IPS DF 4.7 (cell line): ENCODE results near the gene PRSS22.

Source experiments
- DNase-seq: peaks from one replicate; pipeline ENCODE4 v3.0.0-alpha.2; 2013; ENCODE audit warnings: low spot score; ENCODE audit errors: extremely low read depth

PRSS22 gene

DNA sequence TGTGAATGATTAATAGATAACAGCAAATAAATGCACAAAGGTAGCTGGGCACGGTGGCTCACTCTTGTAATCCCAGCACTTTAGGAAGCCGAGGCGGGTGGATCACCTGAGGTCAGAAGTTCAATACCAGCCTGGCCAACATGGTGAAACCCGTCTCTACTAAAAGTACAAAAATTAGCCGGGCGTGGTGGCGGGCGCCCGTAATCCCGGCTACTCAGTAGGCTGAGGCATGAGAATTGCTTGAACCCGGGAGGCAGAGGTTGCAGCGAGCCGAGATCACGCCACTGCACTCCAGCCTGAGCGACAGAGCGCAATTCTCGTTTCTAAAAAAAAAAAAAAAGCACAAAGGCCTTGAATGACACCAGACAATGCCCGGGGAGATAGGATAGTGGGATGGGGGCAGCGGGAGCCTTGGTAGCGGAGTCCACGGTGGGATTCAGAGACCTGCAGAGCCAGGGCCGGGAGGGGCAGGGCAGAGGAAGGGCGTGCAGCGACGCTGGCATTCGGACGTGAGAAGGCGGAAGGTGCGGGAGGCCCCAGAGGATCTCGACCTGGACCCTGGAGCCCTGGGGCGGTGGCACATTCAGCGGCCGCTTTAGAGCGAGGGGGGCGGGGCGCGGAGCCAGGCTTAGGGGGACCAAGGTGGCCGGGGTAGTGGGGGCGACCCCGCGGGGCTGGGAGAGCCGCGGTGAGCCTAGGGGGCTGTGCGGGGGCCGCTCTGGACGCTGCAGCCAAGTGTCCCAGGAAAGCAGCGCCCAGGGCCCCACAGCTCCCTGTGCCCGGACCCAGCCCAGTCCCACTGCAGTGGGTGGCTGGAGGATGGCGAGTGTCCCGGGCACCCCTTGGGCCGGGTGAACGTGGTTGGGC, 24.0 kb upstream of the PRSS22 start:
- no peak for DNase-seq

DNA sequence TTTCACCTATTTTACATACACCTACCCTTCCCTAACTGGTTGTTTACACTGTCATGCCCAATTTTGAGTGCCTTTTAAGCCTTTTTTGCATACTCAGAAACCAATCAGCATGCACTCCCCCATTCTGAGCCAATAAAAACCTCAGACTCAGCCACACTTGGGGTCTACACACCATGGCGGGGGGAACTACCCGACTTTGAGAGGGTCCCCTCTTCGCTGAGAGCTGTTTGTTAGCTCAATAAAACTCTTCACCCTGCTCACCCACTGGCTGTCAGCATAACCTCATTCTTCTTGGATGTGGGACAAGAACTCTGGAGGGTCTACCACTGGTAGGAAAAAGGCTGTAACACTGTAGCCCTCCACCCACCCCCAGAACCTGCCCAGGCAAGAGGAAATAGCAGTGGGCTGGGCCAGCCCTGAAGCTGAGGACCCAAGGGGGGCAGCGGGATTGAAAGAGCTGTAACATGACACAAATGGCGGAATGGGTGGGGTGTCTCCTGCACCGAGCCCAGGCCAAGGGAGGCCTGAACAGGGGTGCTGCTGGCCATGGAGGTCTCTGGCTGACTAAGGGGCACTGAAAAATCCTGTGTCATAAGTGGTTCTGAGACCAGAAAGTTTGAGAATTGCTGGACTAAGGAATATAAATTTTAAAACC, 22.0 kb upstream of the PRSS22 start:
- DNase-seq, result no peak

DNA sequence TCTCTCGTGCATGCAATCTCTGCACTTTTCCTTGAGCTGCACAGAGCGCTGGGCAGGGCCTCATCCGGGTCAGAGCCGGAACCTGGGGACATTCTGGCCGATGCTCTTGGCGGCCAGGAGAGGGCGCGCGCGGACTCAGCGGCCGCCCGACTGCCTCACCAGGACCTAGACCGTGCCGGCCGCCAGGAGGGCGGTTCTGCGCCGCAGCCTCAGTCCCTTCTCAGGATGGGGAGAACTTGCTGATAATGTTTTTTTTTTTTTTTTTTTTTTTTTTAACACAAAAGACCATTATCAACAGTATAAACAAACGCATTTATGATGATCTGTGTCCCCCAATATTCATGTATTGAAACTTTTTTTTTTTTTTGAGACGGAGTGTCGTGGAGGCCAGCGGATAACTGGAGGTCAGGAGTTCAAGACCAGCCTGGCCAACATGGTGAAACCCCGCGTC, 17.0 kb upstream of the PRSS22 start:
- DNase-seq, result peak; percentile 19

DNA sequence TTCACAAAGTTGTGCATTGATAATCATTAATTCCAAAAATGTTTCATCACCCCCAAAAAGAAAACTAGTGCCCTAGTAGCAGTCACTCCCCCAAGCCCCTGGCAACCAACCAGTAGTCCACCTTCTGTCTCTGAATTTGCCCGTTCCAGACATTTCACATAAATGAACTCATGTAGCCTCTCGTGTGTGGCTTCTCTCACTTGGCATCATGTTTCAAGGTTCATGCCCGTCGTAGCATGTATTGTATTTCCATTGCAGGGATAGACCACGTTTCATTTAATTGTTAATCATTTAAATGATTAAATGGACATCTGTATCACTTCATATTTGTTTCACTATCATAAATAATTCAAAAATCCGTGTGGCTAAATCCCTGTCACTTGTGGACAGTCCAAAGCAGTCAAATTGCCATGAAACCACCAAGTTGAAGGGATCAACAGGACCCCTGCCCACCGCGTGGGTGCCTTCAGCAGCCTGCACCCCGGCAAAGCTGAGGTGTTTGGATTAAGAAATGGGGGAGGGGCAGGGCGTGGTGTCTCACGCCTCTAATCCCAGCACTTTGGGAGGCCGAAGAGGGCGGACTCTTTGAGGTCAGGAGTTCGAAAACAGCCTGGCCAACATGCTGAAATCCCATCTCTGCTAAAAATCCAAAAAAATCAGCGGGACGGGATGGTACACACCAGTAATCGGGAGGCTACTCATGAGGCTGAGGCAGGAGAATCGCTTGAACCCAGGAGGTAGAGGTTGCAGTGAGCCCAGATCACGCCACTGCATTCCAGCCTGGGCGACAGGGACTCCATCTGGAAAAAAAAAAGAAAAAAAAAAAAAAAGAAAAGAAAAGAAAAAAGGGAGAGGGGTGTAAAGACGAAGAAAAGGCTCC, 16.3 kb upstream of the PRSS22 start:
- DNase-seq, result no peak

DNA sequence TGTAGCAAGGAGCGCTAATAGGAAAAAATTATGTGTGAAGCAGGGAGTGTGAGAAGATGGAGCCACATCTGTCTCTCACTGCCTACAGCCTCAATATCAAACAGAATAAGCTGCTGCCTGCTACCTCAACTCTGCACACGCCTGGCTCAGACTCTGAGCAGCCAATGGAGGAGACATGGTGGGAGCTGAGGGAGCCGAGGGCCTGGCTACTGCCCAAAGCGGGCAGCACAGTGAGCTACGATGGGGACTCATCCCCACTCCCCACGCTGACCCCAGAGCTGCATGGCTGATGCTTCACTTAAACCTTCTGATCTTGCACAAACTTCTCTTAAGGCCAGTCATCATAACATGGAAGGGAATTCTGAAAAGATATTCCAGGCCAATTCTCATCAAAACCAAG, 14.0 kb upstream of the PRSS22 start:
- DNase-seq, result no peak

DNA sequence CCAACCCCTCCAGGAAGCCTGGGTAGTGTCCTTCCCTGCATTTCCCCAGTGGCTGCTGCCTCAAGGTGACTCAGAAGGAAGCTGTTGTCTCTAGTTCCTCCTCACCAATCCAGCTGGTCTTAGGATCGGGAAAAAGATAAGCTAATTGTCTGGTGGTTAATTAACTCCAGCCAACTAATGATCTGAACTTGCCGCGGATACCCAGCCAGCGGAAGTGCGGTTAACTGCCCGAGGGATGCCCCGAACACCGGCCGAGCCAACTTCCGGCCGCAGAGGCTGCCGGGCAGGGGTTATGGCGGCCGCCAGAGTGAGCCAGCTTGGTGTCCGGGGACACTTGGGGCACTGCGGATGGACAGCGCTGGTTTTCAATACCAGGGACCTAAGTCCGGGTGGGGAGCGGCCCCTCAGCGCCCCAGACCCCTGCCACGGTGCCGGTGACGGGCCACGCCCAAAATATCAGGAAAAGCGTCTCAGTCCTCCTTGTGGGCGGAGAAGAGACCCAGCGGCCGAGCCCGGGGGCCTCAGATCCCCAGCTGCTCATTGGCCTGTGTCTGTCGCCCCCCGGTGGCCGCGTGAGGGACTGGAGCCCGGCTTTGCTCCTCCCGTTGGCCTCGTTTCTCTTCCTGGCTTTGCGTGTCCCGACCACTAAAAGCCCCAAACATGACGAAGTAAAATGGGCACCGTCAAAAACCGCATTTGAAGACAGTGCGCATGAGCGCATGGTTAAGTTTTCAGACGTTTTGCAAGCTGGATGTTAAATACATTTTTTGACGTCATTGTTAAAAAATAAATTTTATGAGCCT, 10.2 kb upstream of the PRSS22 start:
- DNase-seq, result peak; percentile 46

DNA sequence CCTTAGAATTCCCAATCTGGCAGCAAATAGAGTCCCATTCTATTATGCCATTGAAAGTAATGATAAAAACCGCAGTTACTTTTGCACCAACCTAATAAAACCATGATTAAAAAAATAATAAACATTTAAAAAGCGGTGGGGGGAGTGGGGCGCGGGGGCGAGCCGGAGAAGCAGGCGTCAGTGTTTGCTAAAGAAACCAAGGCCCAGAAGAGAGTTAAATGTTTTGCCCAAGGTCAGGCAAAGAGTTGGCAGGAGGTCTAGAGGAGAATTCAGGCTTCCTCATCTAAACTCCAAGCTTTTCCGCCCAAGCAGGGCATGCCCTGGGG, 9.7 kb upstream of the PRSS22 start:
- DNase-seq, result no peak

DNA sequence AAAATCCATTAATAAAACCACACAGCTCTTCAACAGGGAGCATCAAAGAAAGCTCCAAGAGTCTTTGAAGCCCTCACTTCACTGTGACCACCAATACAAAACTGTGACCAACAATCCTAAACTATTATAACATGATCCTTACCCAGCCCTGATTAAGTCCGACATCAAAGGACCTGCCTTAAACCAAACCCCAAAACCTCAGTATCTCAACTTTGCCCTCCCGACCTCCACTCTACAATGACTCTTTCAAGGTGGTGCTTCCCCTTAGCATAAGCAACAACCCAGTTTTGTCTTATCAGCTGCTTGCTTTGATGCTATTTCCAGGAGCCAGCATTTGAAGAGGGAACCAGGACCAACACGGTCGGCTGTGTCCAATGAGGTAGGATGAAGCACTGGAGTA, 8.5 kb upstream of the PRSS22 start:
- DNase-seq, result no peak

DNA sequence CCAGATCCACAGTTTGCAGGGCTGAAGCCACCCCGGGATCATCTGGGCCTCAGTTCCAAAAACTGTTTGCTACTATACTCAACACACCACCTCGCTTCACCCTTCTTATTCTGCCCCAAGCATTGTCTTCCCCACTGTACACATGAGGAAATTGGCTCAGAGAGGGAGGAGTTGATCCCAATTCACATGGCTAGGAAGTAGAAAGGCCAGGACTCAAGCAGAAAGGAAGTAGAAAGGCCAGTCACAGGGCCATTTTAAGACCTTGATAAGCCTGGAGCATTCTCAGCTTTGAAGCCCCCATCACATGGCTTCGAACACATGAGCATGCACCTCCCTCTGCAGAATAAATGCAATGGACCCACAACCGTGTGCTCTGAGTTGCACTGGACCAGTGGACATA, 7.7 kb upstream of the PRSS22 start:
- DNase-seq, result no peak

DNA sequence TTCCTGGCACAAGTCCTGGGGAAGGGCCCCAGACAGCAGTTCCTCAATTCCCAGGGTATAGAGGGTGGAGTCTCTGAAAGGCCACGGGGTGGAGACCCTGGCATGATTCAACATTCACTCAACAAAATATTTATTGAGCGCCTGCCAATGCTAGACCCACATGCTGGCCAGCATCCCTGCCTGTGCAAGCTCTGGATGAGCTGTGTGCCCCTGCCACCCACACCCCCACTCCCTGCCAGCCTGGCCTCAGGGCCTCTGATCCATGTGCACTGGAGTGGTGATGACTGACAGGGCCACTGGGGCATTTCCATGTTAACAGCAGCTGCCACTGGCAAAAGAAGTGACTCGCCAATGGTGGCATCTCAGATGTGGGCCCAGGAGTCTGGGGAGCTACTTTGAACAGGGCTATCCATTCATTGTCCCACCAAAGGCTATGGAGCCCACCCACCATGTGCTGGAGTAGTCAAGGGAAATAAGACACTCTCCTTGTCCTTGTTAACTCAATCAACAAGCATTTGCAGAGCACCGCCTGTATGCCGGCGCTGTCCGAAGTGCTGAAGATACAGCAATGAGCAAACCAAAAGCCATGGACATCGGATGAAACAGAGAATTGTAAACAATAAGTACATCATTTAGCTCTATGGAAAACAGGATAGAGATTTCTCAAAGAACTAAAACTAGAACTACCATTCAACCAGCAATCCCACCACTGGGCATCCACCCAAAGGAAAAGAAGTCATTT, 3.0 kb upstream of the PRSS22 start:
- DNase-seq, result no peak

DNA sequence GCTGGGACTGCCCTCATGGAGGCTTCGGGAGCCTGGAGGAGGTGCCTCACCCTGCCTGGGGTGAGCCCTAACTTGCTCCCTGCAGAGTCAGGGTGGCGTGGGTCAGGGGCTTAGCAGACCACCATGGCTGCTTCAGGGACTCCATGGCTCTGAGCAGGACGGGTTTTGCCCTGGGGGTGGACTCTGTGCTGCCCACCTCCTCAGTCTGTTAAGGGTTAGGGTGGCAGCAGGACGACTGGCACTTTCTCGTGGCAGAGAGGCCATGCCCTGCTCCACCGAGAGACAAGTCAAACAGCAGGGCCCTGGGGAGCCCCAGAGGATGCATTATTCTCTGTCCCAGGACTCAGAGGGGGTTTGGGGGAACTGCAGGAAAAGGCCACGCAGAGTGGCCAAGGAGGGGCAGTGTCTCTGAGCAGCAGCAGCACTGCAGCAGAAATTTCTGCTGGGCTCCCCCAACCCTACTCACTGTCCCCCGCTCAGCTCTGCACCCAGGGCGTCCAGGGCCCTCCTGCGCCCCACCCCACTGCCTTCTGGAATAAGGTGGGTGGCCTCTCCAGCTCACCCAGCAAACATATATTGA, 1.8 kb upstream of the PRSS22 start:
- no peak for DNase-seq

DNA sequence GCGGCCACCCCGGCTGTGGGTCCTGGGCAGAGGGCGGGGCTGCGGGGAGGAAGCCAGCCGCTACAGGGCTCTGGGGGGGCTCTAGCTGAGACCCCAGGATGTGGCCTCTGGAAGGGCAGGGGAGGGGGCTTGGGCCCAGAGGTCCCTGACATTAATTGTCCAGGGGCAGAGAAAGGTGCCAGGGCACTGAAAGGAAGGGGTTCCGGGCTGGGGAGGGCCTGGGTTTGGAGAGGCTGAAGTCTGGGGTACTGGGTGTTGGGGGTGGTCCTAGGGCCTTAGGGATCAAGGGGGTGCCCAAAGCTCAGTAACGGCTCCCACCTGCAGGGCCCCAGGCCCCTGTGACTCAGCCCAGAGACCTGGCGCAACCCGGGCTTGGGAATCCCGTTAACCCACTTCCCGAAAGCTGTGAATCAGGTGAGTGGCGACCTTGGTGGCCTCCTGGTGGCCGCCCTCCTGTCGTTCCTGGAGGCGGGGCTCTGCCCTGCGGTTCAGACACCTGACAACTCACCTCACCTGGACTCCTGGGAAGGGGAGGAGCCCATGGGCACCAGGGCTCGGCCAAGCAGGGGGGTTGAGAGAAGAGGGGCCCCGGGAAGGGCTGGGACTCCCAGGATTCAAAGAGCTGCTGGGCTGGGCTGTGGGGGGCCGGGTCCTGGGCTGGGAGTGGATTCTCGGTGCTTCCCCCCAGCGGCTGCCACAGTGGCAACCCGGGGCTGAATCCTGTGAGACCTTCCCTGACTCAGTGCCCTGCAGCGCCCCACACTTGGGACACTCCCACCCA, 465 bp upstream of the PRSS22 start:
- no peak for DNase-seq

DNA sequence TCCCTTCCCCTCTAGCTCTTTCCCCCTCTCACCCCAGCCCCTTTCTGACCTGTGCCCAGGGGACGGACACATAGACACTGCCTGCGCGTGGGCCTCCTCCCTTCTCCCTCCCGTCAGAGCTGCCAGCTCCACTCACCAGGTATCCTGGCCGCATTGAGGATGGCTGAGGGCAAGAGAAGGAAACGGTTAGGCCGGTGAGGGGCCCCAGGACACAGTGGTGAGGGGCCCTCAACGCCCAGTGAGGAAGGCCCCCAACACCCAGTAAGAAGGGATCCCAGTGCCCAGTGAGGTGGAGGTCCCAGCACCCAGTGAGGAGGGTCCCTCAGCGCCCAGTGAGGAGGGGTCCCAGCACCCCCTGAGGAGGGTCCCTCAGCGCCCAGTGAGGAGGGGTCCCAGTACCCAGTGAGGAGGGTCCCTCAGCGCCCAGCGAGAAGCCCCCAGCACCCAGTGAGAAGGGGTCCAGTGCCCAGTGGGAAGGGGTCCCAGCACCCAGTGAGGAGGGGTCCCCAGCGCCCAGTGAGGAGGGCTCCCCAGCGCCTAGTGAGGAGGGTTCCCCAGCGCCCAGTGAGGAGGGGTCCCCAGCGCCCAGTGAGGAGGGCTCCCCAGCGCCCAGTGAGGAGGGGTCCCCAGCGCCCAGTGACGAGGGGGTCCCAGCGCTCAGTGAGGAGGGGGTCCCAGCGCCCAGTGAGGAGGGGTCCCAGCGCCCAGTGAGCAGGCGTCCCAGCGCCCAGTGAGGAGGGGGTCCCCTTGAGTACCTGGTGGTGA, 1.1 kb downstream of the PRSS22 start:
- no peak for DNase-seq

DNA sequence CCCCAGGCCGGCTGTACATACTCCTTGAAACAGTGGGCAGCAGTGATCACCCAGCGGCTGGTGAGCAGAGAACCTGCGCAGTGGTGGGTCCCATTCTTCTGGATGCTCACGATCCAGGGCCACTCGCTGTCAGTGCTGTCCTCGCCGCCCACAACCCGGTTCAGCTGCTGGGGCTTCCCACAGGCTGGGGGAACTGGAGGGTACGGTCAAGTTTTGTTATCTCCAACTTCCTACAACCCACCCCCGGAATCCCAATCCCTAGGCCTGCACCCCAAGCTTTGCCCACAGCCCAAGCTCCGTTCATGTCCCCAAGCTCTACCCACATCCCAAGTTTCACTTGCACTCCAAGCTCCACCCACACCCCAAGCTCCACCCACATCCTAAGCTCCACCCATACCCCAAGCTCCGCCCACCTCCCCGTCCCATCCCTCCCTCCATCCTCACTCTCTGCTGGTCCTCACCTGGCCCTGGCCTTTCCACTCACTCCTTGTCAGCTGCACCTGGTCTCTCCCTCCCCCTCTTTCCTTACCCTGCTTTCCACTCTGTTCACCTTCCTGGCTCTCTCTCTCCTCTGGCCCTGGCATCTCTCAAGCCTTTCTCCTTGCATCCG, 1.8 kb downstream of the PRSS22 start:
- DNase-seq, result no peak

DNA sequence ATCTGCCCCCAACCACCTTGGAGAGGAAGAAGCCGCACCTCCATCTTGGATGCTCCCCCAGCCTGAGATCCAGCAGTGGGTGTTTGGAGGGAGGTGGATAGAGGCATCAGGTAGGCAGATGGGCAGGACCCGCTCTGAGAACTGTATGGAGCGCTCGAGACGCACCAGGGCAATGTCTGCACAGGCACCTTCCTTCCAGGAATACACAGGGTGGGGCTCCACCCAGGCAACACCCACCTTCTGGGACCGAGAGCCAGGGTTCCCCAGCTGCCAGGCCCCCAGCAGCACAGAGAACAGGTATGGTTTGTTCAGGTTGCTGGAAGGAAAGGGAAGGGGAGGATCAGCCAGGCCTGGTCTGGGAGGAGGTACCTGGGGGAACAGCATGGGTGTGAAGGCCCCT, 2.4 kb downstream of the PRSS22 start:
- no peak for DNase-seq

DNA sequence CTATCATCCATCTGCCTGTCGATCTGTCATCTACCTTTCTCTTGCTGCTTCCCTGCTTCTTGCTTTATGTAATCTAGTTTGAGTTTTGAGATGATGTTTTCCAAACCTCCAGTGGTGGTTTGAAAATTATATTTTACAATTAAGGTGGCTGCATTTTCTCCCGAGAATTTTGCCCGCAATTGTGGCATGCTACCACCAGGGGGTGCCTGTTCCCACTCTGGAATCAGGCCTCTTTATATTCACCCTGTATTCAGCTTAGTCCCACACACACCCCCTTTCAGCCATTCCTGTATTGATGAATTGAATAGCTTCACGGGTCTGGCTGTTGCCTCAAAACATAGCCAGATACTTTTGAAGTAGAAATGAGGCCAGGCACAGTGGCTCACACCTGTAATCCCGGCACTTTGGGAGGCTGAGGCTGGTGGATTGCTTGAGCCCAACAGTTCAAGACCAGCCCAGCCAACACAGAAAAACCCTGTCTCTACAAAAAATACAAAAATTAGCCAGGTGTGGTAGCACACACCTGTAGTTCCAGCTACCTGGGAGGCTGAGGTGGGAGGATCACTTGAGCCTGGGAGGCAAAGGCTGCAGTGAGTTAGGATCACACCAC, 3.2 kb downstream of the PRSS22 start:
- DNase-seq, result peak; percentile 33

DNA sequence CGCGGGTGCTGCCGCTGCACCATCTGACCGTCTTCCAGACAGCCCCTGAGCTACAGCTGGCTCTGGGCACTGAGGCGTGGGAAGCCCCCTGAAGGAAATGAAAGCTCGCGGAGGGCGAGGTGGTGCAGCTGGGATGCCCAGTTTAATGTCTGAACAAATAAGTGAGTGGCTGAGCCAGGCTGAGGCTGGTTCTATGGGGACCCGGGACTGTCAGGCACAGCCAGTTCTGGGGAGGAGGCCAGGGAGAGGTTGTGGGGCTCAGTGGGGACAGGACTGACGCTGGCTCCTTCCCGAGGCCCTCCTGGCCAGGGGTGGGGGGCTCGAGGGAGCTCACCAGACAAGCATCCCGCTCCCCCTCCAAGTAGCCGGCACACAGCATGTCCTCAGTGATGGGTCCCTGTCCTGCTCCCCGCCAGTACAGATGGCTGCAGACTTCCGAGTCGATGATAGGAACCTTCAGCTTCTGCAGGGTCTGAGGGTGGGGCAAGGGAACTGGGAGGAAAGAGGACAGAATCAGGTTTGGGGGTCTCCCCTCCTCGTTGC, 4.4 kb downstream of the PRSS22 start:
- no peak for DNase-seq
